ENCODE results near the gene PAK4. TPM values are rescaled to one million over a fixed set of nuclear protein-coding genes. Genes with fewer than 3 reads are reported as not detected.

PAK4 gene
- total RNA-seq, 1 donor from 2014 or later: 2.1 TPM

DNA sequence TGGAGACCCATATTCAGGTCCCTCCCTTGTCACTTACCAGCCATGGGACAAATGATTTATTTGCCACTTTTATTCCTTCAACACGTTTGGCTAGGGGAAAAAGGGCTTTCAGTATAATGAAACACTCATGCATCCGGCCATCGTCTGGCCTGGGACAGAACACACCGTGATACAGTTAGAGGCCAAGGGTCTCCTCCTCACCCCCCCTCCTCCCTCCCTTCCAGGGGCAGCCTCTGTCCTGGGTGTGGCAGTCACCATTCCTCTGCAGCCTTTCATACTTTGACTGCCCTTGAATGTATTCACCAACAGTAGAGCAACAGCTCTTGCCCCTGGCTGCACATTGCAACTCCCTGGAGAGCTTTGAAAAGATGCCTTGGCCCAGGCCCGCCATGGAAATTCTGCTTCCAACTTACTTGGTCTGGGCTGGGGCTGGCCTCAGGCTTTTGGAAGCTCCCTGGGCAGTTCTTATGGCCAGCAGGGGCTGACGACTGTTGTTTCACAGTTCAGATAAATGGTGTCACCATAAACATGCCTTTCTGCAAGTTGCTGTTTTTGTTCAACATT, 3.0 kb downstream of the PAK4 start:
- no peaks in the 10 kb centered on the region for H3K36me3 ChIP-seq (ENCODE audit: control insufficient read depth in 3 of 3, insufficient read depth in 3 of 3, low read length in 3 of 3)
- no peak overlapping the region for H3K27ac ChIP-seq (ENCODE audit: low read depth, low read length)
- H3K9ac ChIP-seq (ENCODE audit: low read depth in 1 of 3, low read length in 3 of 3): peak overlapping the region in 1 of 3 donors; percentile 8
- no peaks in the 10 kb centered on the region for H3K27me3 ChIP-seq (ENCODE audit: control insufficient read depth in 3 of 3, insufficient read depth in 3 of 3, low read length in 3 of 3)
- no peaks in the 10 kb centered on the region for H3K9me3 ChIP-seq (ENCODE audit: control insufficient read depth in 3 of 3, low read length in 3 of 3)
- H3K4me3 ChIP-seq (ENCODE audit: low read length in 3 of 3): no peak overlapping the region
- peaks cover 33 to 42% (median 42%) of the 10 kb centered on the region in 3 donors for H3K4me1 ChIP-seq (ENCODE audit: control insufficient read depth in 3 of 3, insufficient read depth in 3 of 3, low read length in 3 of 3)

DNA sequence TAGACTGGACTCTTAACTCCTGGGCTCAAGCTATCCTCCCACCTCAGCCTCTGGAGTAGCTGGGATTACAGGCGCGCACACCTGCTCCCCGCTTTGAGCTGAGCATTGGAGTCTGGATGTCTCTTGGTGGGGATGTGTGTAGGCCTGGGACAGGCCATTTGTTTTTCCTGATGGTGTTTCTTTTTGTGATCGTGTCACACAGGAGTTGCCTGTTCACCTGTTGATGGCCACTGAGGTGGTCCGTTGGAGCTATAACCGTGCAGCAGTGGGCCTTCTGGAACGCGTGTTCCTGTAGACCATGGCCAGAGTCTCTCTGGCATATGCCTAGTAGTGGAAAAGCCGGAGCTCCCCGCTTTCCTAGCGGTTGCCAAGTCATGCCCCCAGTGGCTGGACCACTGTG, 3.5 kb downstream of the PAK4 start:
- no peak overlapping the region for H3K9ac ChIP-seq (ENCODE audit: low read depth in 1 of 3, low read length in 3 of 3)
- H3K27me3 ChIP-seq (ENCODE audit: control insufficient read depth in 3 of 3, insufficient read depth in 3 of 3, low read length in 3 of 3): no peaks in the 10 kb centered on the region
- H3K9me3 ChIP-seq (ENCODE audit: control insufficient read depth in 3 of 3, low read length in 3 of 3): no peaks in the 10 kb centered on the region
- H3K27ac ChIP-seq (ENCODE audit: low read depth, low read length): no peak overlapping the region
- no peak overlapping the region for H3K4me3 ChIP-seq (ENCODE audit: low read length in 3 of 3)
- H3K4me1 ChIP-seq (ENCODE audit: control insufficient read depth in 3 of 3, insufficient read depth in 3 of 3, low read length in 3 of 3): peaks cover 33 to 42% (median 42%) of the 10 kb centered on the region in 3 donors
- H3K36me3 ChIP-seq (ENCODE audit: control insufficient read depth in 3 of 3, insufficient read depth in 3 of 3, low read length in 3 of 3): no peaks in the 10 kb centered on the region

DNA sequence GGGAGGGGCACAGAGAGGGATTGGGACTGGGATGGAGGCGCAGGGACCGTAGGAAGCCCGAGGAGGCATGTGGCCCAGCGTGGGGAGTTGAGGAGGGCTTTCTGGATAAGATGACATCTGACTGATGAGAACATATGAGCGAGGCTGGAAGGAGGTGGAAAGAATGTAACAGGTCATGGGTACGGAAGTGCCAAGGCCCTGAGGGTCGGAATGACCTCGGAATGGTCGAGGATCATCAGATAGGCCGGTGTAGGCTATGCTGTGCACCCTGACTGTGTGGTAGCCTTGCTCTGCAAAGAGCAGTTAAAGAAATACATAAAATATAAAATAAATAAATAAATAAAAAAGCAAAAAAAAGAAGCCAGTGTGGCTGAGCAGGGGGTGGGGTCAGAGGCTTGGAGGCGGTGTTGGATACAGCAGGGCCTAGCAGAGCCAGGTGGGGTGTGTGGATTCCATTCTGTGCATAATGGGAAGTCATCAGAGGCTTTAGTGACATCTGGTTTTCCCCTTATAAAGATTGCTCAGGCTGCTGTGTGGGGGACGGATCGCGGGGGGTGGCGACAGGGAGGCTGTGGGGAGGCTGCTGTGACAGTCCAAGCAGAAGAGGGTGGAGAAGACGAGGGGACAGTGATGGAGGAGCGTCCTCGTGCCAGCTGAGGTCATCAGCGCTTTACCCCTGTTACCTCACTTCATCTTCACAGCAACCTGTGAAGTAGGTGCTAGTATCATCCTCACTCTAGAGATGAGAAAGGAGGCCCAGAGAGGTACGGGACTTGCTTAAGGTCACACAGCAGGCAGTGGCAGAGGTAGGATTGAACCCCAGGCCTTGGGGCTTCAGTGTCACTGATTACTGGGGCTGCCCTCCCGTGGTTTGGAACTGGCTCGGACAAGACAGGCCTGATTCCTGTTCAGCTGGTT, 5.0 kb downstream of the PAK4 start:
- H3K36me3 ChIP-seq (ENCODE audit: control insufficient read depth in 3 of 3, insufficient read depth in 3 of 3, low read length in 3 of 3): no peaks in the 10 kb centered on the region
- no peaks in the 10 kb centered on the region for H3K27me3 ChIP-seq (ENCODE audit: control insufficient read depth in 3 of 3, insufficient read depth in 3 of 3, low read length in 3 of 3)
- peaks cover 33 to 42% (median 39%) of the 10 kb centered on the region in 3 donors for H3K4me1 ChIP-seq (ENCODE audit: control insufficient read depth in 3 of 3, insufficient read depth in 3 of 3, low read length in 3 of 3)
- no peaks in the 10 kb centered on the region for H3K9me3 ChIP-seq (ENCODE audit: control insufficient read depth in 3 of 3, low read length in 3 of 3)
- peak overlapping the region in 1 of 3 donors; percentile 16 for H3K9ac ChIP-seq (ENCODE audit: low read depth in 1 of 3, low read length in 3 of 3)
- peak overlapping the region in 1 of 3 donors; percentile 13 for H3K4me3 ChIP-seq (ENCODE audit: low read length in 3 of 3)
- H3K27ac ChIP-seq (ENCODE audit: low read depth, low read length): no peak overlapping the region

DNA sequence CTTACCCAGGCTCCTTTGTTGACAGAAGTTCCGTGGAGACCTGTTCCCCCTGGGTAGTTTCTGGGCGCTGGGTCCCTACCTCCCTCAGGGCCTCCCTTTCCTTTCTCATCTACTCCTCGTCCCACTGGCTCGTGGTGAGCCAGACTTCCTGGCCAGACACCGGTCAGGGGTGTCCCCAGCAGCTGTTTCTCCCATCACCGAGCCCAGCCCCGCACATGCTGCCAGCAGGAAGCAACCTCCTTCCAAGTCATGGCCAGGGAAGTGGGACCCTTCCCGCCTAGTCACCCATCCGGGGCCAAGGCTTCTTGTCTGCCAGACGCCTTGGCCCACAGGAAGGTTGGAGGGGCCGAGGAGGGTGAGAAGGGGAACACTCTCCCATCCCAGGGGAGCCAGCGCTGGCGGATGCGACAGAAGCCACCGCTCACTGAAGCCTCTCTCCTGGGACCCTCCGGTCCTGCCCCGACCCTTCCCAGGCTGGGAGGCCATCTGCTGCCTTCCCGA, 5.7 kb downstream of the PAK4 start:
- Histone ChIP-seq H3K4me1 (ENCODE audit: control insufficient read depth in 3 of 3, insufficient read depth in 3 of 3, low read length in 3 of 3) (peaks cover 33 to 38% (median 37%) of the 10 kb centered on the region in 3 donors), H3K27ac (ENCODE audit: low read depth, low read length) (no peak overlapping the region), H3K27me3 (ENCODE audit: control insufficient read depth in 3 of 3, insufficient read depth in 3 of 3, low read length in 3 of 3) (no peaks in the 10 kb centered on the region), H3K4me3 (ENCODE audit: low read length in 3 of 3) (peak overlapping the region in 1 of 3 donors; percentile 23), H3K9ac (ENCODE audit: low read depth in 1 of 3, low read length in 3 of 3) (peak overlapping the region in 1 of 3 donors; percentile 16), H3K9me3 (ENCODE audit: control insufficient read depth in 3 of 3, low read length in 3 of 3) (no peaks in the 10 kb centered on the region), H3K36me3 (ENCODE audit: control insufficient read depth in 3 of 3, insufficient read depth in 3 of 3, low read length in 3 of 3) (no peaks in the 10 kb centered on the region)

DNA sequence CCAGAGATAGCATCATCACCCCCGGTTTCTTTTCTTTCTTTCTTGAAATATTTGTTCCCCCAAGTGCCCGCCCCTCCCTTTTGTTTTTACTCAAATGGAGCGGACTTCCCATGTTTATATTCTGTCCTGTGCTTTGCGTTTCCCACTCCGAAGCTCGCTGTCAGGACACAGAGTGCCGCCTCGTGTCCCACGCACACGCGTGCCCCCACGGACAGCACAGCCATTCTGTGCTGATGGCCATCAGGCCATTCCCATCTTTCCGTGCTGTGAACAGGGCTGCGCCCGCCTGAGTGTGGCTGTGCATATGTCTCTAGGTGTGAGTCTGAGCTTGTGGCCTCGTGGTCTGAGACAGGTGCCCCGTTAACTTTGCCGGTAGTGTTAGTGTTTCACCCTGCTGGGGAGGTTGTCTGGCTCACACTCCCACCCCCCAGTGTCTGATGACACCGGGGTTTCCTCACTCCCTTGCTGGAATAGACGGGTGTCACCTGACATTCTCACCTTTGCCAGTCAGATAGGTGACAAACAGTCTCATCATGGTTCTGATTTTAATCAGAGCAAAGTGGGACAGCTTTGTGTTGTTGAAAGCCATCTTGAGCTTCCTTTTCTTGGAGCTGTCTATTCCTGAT, 6.9 kb downstream of the PAK4 start:
- Histone ChIP-seq H3K4me3 (ENCODE audit: low read length in 3 of 3) (no peak overlapping the region), H3K36me3 (ENCODE audit: control insufficient read depth in 3 of 3, insufficient read depth in 3 of 3, low read length in 3 of 3) (no peaks in the 10 kb centered on the region), H3K27ac (ENCODE audit: low read depth, low read length) (no peak overlapping the region), H3K9me3 (ENCODE audit: control insufficient read depth in 3 of 3, low read length in 3 of 3) (no peaks in the 10 kb centered on the region), H3K9ac (ENCODE audit: low read depth in 1 of 3, low read length in 3 of 3) (no peak overlapping the region), H3K4me1 (ENCODE audit: control insufficient read depth in 3 of 3, insufficient read depth in 3 of 3, low read length in 3 of 3) (peaks cover 26 to 30% (median 28%) of the 10 kb centered on the region in 3 donors), H3K27me3 (ENCODE audit: control insufficient read depth in 3 of 3, insufficient read depth in 3 of 3, low read length in 3 of 3) (no peaks in the 10 kb centered on the region)

DNA sequence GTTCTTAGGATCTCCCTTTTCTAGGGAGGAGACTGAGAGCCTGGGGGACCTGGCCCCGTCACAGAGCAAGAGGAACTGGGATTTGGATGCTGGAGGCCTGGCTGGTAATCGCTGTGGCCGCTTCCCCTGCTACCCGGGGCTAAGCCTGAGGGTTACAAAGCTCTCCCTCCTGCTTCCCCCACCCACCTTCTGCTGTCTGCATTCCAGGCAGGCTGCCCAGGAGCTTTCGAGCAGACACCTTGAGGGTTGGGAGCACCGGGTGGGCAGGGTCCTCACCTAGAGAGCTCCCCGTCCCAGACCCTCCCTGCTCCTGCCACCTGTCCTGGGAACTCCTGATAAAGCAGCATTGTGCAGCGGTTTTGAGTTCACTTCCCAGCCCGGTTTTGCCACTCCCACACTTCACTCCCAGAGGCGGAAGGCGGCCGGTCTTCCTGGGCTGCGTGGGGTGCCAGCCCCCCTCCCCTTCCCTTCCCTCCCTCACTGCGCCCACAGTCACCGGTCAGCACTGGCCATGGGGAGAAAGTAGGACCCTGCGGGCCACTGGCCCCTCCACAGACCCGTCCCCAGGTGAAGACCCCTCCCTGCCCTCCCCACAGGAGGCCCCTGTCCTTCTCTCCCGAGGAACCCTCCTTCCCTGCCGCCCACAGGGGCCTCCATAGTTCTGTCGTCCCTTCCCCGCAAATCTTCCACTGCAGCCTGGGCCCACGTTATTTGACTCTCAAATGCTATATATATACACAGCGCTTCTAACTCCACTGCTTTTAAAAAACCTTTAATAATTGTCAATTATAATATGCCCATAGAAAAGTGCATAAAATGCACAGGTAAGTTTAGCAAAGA, 8.1 kb downstream of the PAK4 start:
- H3K36me3 ChIP-seq (ENCODE audit: control insufficient read depth in 3 of 3, insufficient read depth in 3 of 3, low read length in 3 of 3): no peaks in the 10 kb centered on the region
- no peak overlapping the region for H3K4me3 ChIP-seq (ENCODE audit: low read length in 3 of 3)
- peaks cover 16 to 24% (median 21%) of the 10 kb centered on the region in 3 donors for H3K4me1 ChIP-seq (ENCODE audit: control insufficient read depth in 3 of 3, insufficient read depth in 3 of 3, low read length in 3 of 3)
- H3K9me3 ChIP-seq (ENCODE audit: control insufficient read depth in 3 of 3, low read length in 3 of 3): no peaks in the 10 kb centered on the region
- no peak overlapping the region for H3K9ac ChIP-seq (ENCODE audit: low read depth in 1 of 3, low read length in 3 of 3)
- no peaks in the 10 kb centered on the region for H3K27me3 ChIP-seq (ENCODE audit: control insufficient read depth in 3 of 3, insufficient read depth in 3 of 3, low read length in 3 of 3)
- no peak overlapping the region for H3K27ac ChIP-seq (ENCODE audit: low read depth, low read length)

DNA sequence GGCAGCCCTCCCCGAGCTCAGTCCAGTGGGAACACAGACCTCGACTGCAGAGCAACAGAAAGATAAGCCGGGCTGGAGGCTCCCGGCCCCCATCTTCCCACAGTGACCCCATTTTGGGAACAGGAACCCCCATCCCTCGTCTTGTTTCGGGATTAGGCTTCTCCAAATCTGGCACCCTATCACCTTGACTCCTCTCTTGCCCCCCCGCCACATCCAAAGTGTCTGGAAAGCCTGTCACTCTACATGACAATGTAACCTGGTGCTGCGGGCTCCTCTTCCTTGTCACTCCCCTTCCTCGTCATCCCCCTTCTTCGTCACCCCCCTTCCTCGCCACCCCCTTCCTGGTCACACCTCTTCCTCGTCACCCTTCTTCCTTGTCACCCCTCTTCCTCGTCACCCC, 10.1 kb downstream of the PAK4 start:
- H3K4me1 ChIP-seq (ENCODE audit: control insufficient read depth in 3 of 3, insufficient read depth in 3 of 3, low read length in 3 of 3): peaks cover 19 to 25% (median 24%) of the 10 kb centered on the region in 3 donors

DNA sequence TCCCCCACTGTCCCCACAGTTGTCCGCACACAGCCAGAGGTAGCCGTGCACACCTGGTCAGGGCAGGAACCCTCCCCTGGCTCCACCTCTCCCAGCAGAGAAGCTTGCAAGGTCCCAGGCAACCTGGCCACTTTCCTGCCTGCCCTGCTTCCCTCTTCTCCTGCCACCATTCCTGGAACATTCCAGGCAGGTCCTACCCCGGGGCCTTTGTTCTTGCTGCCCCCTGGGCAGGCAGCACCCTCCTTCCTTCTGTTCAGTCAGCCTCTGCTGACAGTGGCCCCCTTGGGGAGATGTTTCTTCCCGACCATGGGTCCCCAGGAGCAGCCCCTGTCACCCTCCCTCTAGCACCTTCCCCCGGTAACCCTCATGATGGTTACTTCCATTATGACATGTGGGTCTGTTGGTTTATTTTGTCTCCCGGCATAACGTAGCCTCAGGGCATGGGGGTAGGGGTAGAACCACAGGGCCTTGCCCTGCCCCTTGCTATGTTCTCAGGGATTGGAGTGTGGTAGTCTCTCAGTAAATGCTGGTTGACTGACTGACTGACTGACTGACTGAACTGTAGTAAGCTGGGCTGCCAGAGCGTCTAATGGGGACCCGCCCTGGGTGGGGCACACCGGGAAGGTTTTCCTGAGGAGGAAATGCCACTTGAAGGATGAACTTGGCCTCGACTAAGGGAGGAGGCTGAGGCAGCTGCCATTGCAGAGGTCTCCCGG, 10.8 kb downstream of the PAK4 start:
- no peaks in the 10 kb centered on the region for H3K27me3 ChIP-seq (ENCODE audit: control insufficient read depth in 3 of 3, insufficient read depth in 3 of 3, low read length in 3 of 3)
- no peak overlapping the region for H3K4me3 ChIP-seq (ENCODE audit: low read length in 3 of 3)
- no peaks in the 10 kb centered on the region for H3K9me3 ChIP-seq (ENCODE audit: control insufficient read depth in 3 of 3, low read length in 3 of 3)
- no peak overlapping the region for H3K27ac ChIP-seq (ENCODE audit: low read depth, low read length)
- peaks cover 12 to 18% (median 17%) of the 10 kb centered on the region in 3 donors for H3K4me1 ChIP-seq (ENCODE audit: control insufficient read depth in 3 of 3, insufficient read depth in 3 of 3, low read length in 3 of 3)
- no peak overlapping the region for H3K9ac ChIP-seq (ENCODE audit: low read depth in 1 of 3, low read length in 3 of 3)
- no peaks in the 10 kb centered on the region for H3K36me3 ChIP-seq (ENCODE audit: control insufficient read depth in 3 of 3, insufficient read depth in 3 of 3, low read length in 3 of 3)

More for the DNA sequence above, 10.1 kb downstream of the PAK4 start:
- Histone ChIP-seq H3K4me3 (ENCODE audit: low read length in 3 of 3) (no peak overlapping the region), H3K36me3 (ENCODE audit: control insufficient read depth in 3 of 3, insufficient read depth in 3 of 3, low read length in 3 of 3) (no peaks in the 10 kb centered on the region), H3K9me3 (ENCODE audit: control insufficient read depth in 3 of 3, low read length in 3 of 3) (no peaks in the 10 kb centered on the region), H3K27me3 (ENCODE audit: control insufficient read depth in 3 of 3, insufficient read depth in 3 of 3, low read length in 3 of 3) (no peaks in the 10 kb centered on the region), H3K9ac (ENCODE audit: low read depth in 1 of 3, low read length in 3 of 3) (no peak overlapping the region), H3K27ac (ENCODE audit: low read depth, low read length) (no peak overlapping the region)

DNA sequence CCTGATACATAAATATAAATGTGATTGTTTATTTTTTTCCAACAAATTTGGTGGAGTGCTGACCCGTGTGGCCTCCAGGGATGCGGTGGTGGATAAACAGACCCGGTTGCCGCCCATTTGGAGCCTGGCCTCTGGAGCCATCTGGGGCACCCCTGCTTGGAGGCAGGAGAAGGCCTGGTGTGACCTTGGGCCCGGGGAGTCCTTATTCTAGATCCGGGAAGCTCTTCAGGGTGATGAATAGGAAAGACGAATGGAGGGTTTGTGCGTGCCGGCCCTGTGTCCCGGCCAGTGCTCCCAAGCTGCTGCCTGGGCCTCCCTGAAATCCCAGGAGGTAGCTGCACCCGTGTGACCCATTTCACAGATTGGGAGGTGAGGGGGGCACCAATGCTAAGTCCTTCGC, 11.5 kb downstream of the PAK4 start:
- Histone ChIP-seq H3K36me3 (ENCODE audit: control insufficient read depth in 3 of 3, insufficient read depth in 3 of 3, low read length in 3 of 3) (no peaks in the 10 kb centered on the region), H3K27ac (ENCODE audit: low read depth, low read length) (no peak overlapping the region), H3K4me1 (ENCODE audit: control insufficient read depth in 3 of 3, insufficient read depth in 3 of 3, low read length in 3 of 3) (peaks cover 8 to 12% (median 11%) of the 10 kb centered on the region in 3 donors), H3K27me3 (ENCODE audit: control insufficient read depth in 3 of 3, insufficient read depth in 3 of 3, low read length in 3 of 3) (no peaks in the 10 kb centered on the region), H3K9ac (ENCODE audit: low read depth in 1 of 3, low read length in 3 of 3) (no peak overlapping the region), H3K4me3 (ENCODE audit: low read length in 3 of 3) (no peak overlapping the region), H3K9me3 (ENCODE audit: control insufficient read depth in 3 of 3, low read length in 3 of 3) (no peaks in the 10 kb centered on the region)
